RPMI7951 (cell line): ENCODE measurements around the gene GPN3. TPM values are rescaled to one million over a fixed set of nuclear protein-coding genes. Genes with fewer than 3 reads are reported as not detected.
"Not testable (repeated sequence)": the region's sequence is repeated elsewhere in the genome, so short reads cannot be mapped to it uniquely, and the experiment has no call there.

Source experiments
- DNase-seq: peaks from one replicate; pipeline ENCODE4 v3.0.0-alpha.2; 2012; ENCODE audit warnings: low read depth
- total RNA-seq: library from RNA; depleted of rRNA; stranded (reverse); fragments of >200 nt; shearing (Covaris generic); gene quantifications from 2 replicates; pipeline ENCODE4 v1.2.3, GENCODE V29; 2014; rRNA removed

The GPN3 gene
- total RNA-seq, 1 experiment from 2014 or later = 51.1 TPM

DNA sequence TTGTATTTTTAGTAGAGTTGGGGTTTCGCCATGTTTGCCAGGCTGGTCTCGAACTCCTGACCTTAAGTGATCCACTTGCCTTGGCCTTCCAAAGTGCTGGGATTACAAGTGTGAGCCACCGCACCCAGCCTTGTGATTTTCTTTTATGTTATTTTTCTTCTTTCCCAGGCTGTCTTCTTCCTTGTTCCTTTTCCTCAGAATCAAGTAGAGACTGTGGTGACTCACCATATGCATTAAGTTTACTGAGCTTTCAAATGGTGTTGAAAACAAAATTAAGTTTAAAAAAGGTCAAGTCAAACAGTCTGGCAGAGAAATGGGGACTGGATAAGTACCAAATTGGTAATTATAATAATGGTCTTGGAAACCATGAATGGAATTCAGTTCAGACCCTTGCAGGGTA is 23.6 kb downstream of the GPN3 start:
- DNase-seq = no peak

GRCh38 chr12:110436231-110436630 is 31.8 kb downstream of the GPN3 start:
- DNase-seq = no peak

DNA sequence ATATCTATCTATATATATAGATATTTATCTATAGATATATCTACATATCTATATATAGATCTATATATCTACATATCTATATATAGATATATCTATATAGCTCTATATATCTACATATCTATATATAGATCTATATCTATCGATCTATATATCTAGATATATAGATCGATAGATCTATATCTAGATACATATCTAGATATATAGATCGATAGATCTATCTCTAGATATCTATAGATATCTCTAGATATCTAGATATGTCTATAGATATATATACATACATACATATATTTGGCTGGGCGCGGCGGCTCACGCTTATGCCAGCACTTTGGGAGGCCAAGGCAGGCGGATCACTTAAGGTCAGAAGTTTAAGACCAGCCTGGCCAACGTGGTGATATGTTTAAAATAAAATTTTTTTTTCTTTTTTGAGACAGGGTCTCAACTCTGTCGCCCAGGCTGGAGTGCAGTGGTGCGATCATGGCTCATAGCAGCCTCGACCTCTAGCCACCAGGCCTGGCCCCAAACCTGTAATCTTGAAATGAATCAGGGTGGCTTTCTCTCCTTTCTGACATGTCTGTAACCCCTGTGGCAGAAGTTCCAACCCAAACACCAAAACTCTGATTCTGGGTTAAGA is 36.0 kb downstream of the GPN3 start:
- DNase-seq = no peak

DNA sequence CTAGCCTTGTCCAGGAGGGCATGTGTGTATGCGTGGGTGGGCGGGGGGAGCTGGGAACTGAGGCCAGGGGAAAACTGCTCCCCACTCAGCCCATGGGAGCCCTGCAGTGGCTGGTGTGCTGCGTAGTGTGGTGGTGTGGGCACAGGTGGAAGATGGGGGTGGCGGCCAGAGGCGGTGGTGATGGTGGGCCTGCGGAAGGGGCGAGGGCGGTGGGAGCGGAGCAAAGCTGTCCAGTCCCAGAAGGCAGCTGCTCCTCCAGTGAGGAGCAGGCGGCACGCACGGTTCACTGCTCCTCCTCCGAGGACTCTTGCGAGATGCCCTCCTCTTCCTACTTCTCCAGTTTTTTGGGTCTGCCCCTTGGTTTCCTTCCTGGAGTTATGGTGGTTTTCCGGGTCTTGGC is 38.4 kb downstream of the GPN3 start:
- DNase-seq = not testable (repeated sequence)

- peak; percentile 13 for DNase-seq
Observed at GRCh38 chr12:110426406-110426805, 41.7 kb downstream of the GPN3 start.

- DNase-seq = no peak
Observed at GRCh38 chr12:110424237-110424636, 43.8 kb downstream of the GPN3 start.

GRCh38 chr12:110421701-110422100 is 46.4 kb downstream of the GPN3 start:
- no peak for DNase-seq

DNA sequence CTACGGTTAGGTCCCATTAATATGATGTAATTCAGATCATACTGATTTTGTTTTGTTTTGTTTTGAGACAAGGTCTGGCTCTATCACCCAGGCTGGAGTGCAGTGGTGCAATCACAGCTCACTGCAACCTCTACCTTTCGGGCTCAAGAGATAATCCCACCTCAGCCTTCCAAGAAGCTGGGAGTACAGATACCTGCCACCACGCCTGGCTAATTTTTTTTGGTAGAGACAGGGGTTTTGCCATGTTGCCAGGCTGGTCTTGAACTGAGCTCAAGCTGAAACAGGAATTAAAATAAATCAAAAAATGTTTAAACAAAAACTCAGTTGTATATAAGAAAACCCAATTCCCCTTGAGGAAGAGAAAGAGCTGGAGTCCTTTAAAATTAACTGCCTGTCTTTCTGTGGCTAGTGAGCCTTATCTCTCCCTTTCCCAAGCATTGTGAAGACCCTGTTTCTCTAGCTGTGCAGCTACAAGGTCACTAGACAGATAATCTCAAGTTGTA is 46.8 kb downstream of the GPN3 start:
- no peak for DNase-seq

- DNase-seq = not testable (repeated sequence)
Observed at GRCh38 chr12:110420644-110421043, 47.4 kb downstream of the GPN3 start.

GRCh38 chr12:110417113-110417512 is 50.9 kb downstream of the GPN3 start:
- not testable (repeated sequence) for DNase-seq

DNA sequence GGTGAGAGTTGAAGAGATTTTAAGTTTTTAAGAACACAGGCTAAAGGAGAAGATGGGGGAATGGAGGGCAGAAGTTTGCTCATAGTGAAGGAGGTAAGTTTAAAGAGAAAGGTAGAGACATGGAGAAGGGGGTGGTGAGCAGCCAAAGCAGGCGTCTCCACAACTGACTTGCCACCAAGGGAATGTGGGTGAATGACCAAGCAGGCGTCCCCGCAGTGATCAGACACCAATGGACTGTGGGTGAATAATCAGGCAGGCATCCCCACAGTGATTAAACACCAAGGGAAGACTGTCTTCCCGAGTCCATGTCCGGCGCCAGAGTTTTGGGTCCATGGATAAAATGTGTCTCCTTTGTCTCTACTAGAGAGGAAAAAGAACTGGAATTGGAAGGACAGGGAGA is 58.0 kb downstream of the GPN3 start:
- DNase-seq = not testable (repeated sequence)

DNA sequence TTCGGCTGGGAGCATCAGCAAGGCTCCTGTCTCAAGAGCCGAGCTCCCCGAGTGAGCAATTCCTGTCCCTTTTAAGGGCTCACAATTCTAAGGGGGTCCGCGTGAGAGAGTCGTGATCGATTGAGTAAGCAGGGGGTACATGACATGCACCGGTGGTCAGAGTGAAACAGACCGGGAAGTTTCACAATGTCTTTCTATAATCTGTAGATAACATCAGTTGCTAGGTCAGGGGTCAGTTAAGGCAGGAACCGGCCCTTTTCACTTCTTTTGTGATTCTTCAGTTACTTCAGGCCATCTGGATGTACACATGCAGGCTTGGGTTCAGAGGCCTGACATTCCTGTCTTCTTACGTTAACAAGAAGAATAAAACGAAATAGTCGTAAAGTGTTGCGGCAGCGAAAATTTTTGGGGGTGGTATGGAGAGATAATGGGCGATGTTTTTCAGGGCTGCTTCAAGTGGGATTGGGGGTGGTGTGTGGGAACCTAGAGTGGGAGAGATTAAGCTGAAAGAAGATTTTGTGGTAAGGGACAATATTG is 62.9 kb downstream of the GPN3 start:
- DNase-seq = not testable (repeated sequence)

DNA sequence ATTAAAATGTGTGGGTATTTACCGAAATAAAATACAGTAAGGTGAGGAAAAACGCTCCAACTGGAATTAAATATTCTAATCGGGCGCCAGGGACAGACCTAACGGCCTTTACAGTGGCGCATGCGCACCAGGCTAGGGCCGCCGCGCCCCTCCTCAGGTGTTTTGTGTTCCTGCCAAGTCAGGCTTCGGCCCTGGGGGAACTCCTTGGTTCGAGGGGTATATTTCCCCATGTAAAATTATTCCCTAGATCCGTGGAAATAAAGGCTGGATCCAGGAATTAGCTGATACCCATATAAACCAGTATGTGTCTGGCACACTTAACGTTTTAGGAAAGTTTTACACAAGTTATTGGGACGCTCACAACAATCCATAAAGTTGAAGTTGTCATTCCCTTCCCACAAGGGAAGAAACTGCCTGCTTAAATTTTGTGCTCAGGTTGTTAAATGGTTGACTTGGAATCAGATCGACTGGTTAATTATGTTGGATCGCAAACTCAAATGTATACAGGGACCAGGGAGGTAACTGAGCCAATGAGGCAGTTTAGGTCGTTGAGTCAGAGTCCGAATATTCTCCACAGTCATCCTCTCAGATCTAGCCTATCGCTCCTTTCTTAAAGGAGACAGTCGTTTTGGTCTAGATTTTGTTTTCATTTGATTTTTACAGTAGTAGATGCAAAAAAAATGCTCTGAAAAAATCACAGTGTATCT is 63.9 kb downstream of the GPN3 start:
- DNase-seq = peak; percentile 60

DNA sequence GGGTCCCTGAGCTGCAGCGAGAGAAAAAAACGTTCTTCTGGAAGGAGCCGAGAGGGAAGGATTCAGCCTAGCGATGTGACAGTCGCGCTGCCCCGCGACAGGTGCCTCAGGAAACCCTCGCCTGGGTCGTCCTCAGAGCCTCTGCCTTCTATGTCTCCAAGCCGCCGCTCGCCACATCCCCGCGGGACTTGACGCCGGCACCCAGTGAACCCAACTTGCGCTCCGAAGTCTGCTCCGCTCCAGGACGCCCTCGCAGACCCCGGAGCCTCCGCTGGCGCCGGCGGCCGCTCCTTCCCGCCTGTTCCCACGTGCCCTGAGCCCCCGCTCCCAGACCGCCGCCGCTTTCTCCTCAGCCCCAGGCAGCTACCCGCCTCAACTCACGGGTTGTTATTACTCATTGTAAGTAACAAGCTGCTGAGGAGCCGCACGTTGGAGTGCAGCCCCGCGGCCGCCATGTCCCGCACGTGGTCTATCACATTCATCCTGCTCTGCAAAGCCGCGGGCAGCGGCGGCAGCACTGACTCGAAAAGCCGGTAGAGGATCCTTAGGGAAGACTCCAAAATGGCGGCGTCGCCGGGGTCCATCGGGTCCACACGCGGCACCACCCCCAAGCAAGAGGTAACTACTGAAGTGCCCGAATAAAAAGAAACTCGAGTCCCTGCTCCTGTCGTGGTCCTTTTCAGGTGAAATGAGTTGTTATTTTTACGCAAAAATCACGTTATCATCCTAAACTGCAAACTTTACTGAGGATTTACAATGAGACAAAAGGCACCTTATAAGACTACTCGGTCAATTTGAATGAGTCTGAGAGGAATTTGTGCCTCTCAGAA is 64.7 kb downstream of the GPN3 start, which contains the start of gene ANAPC7:
Gene ANAPC7, minus strand, starts transcription at position 563 of the 830 bp plus-strand sequence. Its CDS starts 81 bp downstream, at position 482.
- DNase-seq = peak; percentile 83

Other genes with a start within 250 kb of the GPN3 start
- gene ATP2A2, start 187.0 kb downstream of the GPN3 start, total RNA-seq = 68.5 and 75.7 TPM in 2 replicates
- 40.0 and 45.3 TPM in 2 replicates for gene ANAPC7, start 64.5 kb downstream of the GPN3 start, total RNA-seq
- 501 and 524 TPM in 2 replicates for gene ARPC3, start 17.9 kb downstream of the GPN3 start, total RNA-seq
- gene FAM216A, start 588 bp upstream of the GPN3 start, total RNA-seq = 26.7 and 42.3 TPM in 2 replicates
- gene VPS29, start 33.9 kb upstream of the GPN3 start, total RNA-seq = 91.6 and 106 TPM in 2 replicates
- 0.39 and 0.60 TPM in 2 replicates for gene RAD9B, start 34.1 kb upstream of the GPN3 start, total RNA-seq
- gene PPTC7, start 115.1 kb upstream of the GPN3 start, total RNA-seq = 1.8 and 3.0 TPM in 2 replicates
- 18.9 and 24.6 TPM in 2 replicates for gene TCTN1, start 145.9 kb upstream of the GPN3 start, total RNA-seq
- 2.2 and 3.2 TPM in 2 replicates for gene HVCN1, start 220.9 kb upstream of the GPN3 start, total RNA-seq